Progenitor cell of endocrine pancreas (in vitro differentiated cells): ENCODE measurements around the gene CACNB4. TPM values are rescaled to one million over a fixed set of nuclear protein-coding genes. Genes with fewer than 3 reads are reported as not detected.

Source experiments
- DNase-seq: peaks from one replicate; pipeline ENCODE4 v3.0.0; 2021; ENCODE audit warnings: low spot score; ENCODE audit not compliant: unreplicated experiment
- H3K27ac Mint-ChIP-seq: 2 replicates; pipeline ENCODE4 v1.8.0; 2021; ENCODE audit warnings: mild to moderate bottlenecking, moderate library complexity, mixed read lengths
- H3K27me3 Mint-ChIP-seq: 2 replicates; pipeline ENCODE4 v1.8.0; 2021; ENCODE audit warnings: mixed read lengths
- H3K36me3 Mint-ChIP-seq: 2 replicates; pipeline ENCODE4 v1.8.0; 2022; ENCODE audit warnings: mixed read lengths; ENCODE audit not compliant: insufficient read depth
- H3K4me1 Mint-ChIP-seq: 2 replicates; pipeline ENCODE4 v1.8.0; 2021; ENCODE audit warnings: low read depth, mixed read lengths
- H3K4me3 Mint-ChIP-seq: 2 replicates; pipeline ENCODE4 v1.8.0; 2021; ENCODE audit warnings: low read depth, mild to moderate bottlenecking, moderate library complexity, mixed read lengths
- H3K9me3 Mint-ChIP-seq: 2 replicates; pipeline ENCODE4 v1.8.0; 2021; ENCODE audit warnings: low read depth, mixed read lengths
- CTCF ChIP-seq: fragments of 200-600 bp; sonication (generic); IDR thresholded peaks from one replicate; pipeline ENCODE4 v1.5.0; 2021; ENCODE audit warnings: antibody characterized with exemption, mild to moderate bottlenecking; ENCODE audit not compliant: unreplicated experiment
- total RNA-seq: library from RNA; stranded (reverse); gene quantifications from 2 replicates; pipeline ENCODE4 v1.2.1, GENCODE V29; 2021

CACNB4 gene
- total RNA-seq, 1 donor from 2014 or later = 2.5 TPM

- no peaks in the 10 kb centered on the region for H3K36me3 Mint-ChIP-seq
- no peaks in the 10 kb centered on the region for H3K9me3 Mint-ChIP-seq
- no peak for DNase-seq
- no peak overlapping the region for H3K4me3 Mint-ChIP-seq
- TF ChIP-seq CTCF = no peak
- H3K27me3 Mint-ChIP-seq = peaks cover 16% of the 10 kb centered on the region
- no peak overlapping the region for H3K27ac Mint-ChIP-seq
- H3K4me1 Mint-ChIP-seq = peaks cover 6% of the 10 kb centered on the region
Observed at GRCh38 chr2:151971301-151972051, 127.4 kb downstream of the CACNB4 start.

- TF ChIP-seq CTCF = no peak
- H3K36me3 Mint-ChIP-seq = no peaks in the 10 kb centered on the region
- no peak overlapping the region for H3K27ac Mint-ChIP-seq
- H3K4me1 Mint-ChIP-seq = peaks cover 6% of the 10 kb centered on the region
- H3K9me3 Mint-ChIP-seq = no peaks in the 10 kb centered on the region
- no peak for DNase-seq
- H3K27me3 Mint-ChIP-seq = peaks cover 3% of the 10 kb centered on the region
- H3K4me3 Mint-ChIP-seq = no peak overlapping the region
Observed at GRCh38 chr2:151968770-151969470, 129.9 kb downstream of the CACNB4 start.

GRCh38 chr2:151967829-151968722 lies 130.8 kb downstream of the CACNB4 start:
- Mint-ChIP-seq H3K36me3 (no peaks in the 10 kb centered on the region), H3K27ac (no peak overlapping the region), H3K4me3 (no peak overlapping the region), H3K27me3 (no peaks in the 10 kb centered on the region), H3K4me1 (peaks cover 3% of the 10 kb centered on the region), H3K9me3 (no peaks in the 10 kb centered on the region)
- no peak for TF ChIP-seq CTCF
- no peak for DNase-seq

GRCh38 chr2:151965884-151966283 lies 133.0 kb downstream of the CACNB4 start:
- no peak overlapping the region for H3K27ac Mint-ChIP-seq
- no peaks in the 10 kb centered on the region for H3K36me3 Mint-ChIP-seq
- TF ChIP-seq CTCF = no peak
- H3K9me3 Mint-ChIP-seq = no peaks in the 10 kb centered on the region
- H3K4me1 Mint-ChIP-seq = no peaks in the 10 kb centered on the region
- H3K4me3 Mint-ChIP-seq = no peak overlapping the region
- no peaks in the 10 kb centered on the region for H3K27me3 Mint-ChIP-seq
- no peak for DNase-seq

- Mint-ChIP-seq H3K36me3 (no peaks in the 10 kb centered on the region), H3K27me3 (no peaks in the 10 kb centered on the region), H3K4me1 (no peaks in the 10 kb centered on the region), H3K4me3 (no peak overlapping the region), H3K9me3 (no peaks in the 10 kb centered on the region), H3K27ac (no peak overlapping the region)
- DNase-seq = no peak
- TF ChIP-seq CTCF = no peak
Observed at GRCh38 chr2:151961558-151961957, 137.3 kb downstream of the CACNB4 start.
